Activated naive CD8-positive, alpha-beta T cell treated with anti-CD3 and anti-CD28 coated beads, Interleukin-2, amount 50 U/mL, for 16 hours (primary cell): ENCODE data around the gene CYBB.
"Not testable (repeated sequence)": the region's sequence is repeated elsewhere in the genome, so short reads cannot be mapped to it uniquely, and the experiment has no call there.

ENCODE experiments used
- DNase-seq: peaks from one replicate; pipeline ENCODE4 v3.0.0-alpha.2; 2020; ENCODE audit warnings: low read depth, low spot score

Gene CYBB

GRCh38 chrX:37779857-37780256 lies at the start of gene CYBB:
CYBB (plus strand) TSS chrX:37780059; CDS start chrX:37780078, 19 bp downstream.
- no peak for DNase-seq

- DNase-seq, result peak; percentile 44
These were observed 34.5 kb upstream of the CYBB start for GRCh38 chrX:37745354-37745753.

GRCh38 chrX:37745835-37746217 lies 34.0 kb upstream of the CYBB start:
- DNase-seq, result no peak

GRCh38 chrX:37746218-37746941 lies 33.5 kb upstream of the CYBB start:
- DNase-seq, result no peak

GRCh38 chrX:37746951-37747350 lies 32.9 kb upstream of the CYBB start:
- DNase-seq, result no peak

- DNase-seq, result no peak
These were observed 27.6 kb upstream of the CYBB start for GRCh38 chrX:37752281-37752680.

- DNase-seq, result no peak
These were observed 26.9 kb upstream of the CYBB start for GRCh38 chrX:37752936-37753335.

GRCh38 chrX:37753384-37753783 lies 26.5 kb upstream of the CYBB start:
- no peak for DNase-seq

- DNase-seq, result no peak
These were observed 25.3 kb upstream of the CYBB start for GRCh38 chrX:37754516-37754915.

GRCh38 chrX:37755025-37755424 lies 24.8 kb upstream of the CYBB start:
- no peak for DNase-seq

GRCh38 chrX:37757082-37757481 lies 22.8 kb upstream of the CYBB start:
- DNase-seq, result no peak

GRCh38 chrX:37759351-37759750 lies 20.5 kb upstream of the CYBB start:
- no peak for DNase-seq

GRCh38 chrX:37759878-37760418 lies 19.9 kb upstream of the CYBB start:
- no peak for DNase-seq

- DNase-seq, result no peak
These were observed 16.5 kb upstream of the CYBB start for GRCh38 chrX:37763400-37763799.

- no peak for DNase-seq
These were observed 14.4 kb upstream of the CYBB start for GRCh38 chrX:37765507-37765906.

- no peak for DNase-seq
These were observed 12.4 kb upstream of the CYBB start for GRCh38 chrX:37767430-37767829.

- not testable (repeated sequence) for DNase-seq
These were observed 11.0 kb upstream of the CYBB start for GRCh38 chrX:37768866-37769265.

GRCh38 chrX:37776283-37776986 lies 3.4 kb upstream of the CYBB start:
- DNase-seq, result no peak

GRCh38 chrX:37776987-37777325 lies 2.9 kb upstream of the CYBB start:
- DNase-seq, result no peak

- no peak for DNase-seq
These were observed 1.2 kb downstream of the CYBB start for GRCh38 chrX:37781081-37781480.

GRCh38 chrX:37781814-37782213 lies 2.0 kb downstream of the CYBB start:
- no peak for DNase-seq

- no peak for DNase-seq
These were observed 2.5 kb downstream of the CYBB start for GRCh38 chrX:37782359-37782758.

GRCh38 chrX:37783305-37783704 lies 3.4 kb downstream of the CYBB start:
- no peak for DNase-seq
